HG03521 (cell line): ENCODE data around the gene COL8A2.

Experiments
- ATAC-seq: cut with Tn5 transposase; IDR thresholded peaks from one replicate; pipeline ENCODE4 v1.9.1; 2021; ENCODE audit warnings: mild to moderate bottlenecking, moderate library complexity; ENCODE audit not compliant: unreplicated experiment

Gene COL8A2

GRCh38 chr1:36092166-36092797 lies 32.7 kb downstream of the COL8A2 start:
- no peak for ATAC-seq

DNA sequence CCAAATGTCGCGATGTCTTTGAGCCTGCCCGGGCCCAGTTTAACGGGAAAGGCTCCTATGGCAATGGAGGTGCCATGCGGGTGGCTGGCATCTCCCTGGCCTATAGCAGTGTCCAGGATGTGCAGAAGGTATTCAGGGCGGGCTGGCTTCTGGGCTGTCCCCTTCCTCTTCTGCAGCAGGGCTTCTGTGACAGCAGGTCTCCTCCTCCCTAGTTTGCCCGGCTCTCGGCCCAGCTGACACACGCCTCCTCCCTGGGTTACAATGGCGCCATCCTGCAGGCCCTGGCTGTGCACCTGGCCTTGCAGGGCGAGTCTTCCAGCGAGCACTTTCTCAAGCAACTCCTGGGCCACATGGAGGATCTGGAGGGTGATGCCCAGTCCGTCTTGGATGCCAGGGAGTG lies 33.3 kb downstream of the COL8A2 start:
- ATAC-seq = no peak

DNA sequence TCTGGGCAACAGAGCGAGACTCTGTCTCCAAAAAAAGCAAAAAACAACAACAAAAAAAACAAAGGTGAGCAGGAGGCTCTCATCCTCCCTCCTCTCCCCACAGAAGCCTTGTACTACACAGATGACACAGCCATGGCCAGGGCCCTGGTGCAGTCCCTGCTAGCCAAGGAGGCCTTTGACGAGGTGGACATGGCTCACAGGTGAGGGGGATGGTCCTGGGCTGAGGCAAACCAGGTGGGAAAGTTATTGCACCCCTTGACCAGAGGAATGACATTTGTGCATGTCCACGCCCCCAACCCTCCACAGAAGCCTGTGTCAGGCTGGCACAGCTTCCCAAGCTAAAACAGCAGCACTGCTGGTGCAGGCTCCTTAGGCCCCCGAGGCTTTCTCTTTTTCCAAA lies 33.9 kb downstream of the COL8A2 start:
- no peak for ATAC-seq

DNA sequence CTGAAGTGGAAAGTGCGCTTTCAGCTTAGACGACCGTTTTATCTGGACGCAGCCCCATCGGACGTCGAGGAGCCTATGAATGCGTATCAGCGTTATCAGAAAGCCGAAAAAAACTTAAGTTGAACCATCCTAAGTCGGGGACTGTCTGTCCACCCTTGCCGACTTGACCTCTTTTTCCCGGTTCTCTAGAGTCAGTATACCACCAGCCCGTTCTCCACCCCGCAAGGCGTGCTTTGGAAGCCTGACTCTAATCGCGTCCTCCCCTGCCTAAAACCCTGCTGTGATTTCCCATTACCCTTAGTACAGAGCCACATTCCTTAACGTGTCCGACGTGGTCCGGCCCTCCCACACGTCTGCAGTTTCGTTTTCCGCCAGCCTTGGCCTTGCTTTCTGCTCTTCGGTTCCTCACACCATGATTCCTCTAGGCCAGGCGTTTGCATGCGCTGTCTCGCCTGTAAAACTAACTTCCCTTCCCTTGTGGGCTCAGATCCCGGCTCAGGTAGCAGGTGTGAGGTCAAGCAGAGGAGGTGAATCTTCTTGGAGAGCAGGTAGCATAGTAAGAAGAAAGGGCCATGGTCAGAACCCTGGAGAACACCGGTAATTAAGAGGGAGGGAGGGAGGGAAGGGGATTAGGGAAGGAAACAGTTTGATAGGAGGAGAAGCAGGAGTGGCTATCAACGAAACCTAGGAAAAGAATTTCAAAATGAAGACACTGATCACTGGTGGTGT lies 35.5 kb downstream of the COL8A2 start:
- peak; percentile 2 for ATAC-seq

DNA sequence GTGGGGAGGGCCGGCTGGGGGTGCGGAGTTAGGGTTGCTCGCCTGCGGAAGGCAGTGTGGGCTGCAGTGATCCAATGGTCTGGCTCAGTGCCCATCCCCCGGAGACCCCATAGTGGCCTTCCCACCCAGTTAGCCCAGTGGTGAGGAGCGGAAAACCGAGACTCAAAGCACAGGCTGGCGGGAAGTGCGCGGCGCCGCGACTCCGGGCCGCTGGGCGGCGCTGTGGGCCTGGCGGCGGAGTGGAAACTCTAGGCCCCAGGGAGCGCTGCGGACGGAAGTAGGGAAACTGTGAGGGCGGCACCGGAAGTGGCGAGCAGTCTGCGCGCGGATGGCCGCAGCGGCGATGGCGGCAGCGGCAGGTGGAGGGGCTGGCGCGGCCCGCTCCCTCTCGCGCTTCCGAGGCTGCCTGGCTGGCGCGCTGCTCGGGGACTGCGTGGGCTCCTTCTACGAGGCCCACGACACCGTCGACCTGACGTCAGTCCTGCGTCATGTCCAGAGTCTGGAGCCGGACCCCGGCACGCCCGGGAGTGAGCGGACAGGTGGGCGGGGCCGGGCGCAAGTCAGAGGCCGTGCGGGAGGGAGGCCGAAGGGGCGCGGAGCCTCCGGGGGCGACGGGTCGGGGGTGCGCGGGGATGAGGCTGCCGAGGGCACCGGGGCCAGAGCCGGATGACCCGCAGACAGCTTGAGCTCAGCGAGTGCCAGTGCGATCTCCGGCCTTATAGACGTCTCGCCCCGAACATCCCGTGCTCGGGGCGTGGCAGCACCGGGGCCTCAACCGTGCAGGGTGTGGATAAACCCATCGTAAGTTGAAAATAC lies 36.2 kb downstream of the COL8A2 start, which contains the start of gene ADPRS:
TSS of gene ADPRS (plus strand) at position 316 of the 816 bp plus-strand sequence. CDS start at position 329, 13 bp downstream.
- peak; percentile 81 for ATAC-seq

- no peak for ATAC-seq
Measured at GRCh38 chr1:36088265-36088576, 36.8 kb downstream of the COL8A2 start.

GRCh38 chr1:36087233-36088123 lies 37.5 kb downstream of the COL8A2 start:
- ATAC-seq = no peak

DNA sequence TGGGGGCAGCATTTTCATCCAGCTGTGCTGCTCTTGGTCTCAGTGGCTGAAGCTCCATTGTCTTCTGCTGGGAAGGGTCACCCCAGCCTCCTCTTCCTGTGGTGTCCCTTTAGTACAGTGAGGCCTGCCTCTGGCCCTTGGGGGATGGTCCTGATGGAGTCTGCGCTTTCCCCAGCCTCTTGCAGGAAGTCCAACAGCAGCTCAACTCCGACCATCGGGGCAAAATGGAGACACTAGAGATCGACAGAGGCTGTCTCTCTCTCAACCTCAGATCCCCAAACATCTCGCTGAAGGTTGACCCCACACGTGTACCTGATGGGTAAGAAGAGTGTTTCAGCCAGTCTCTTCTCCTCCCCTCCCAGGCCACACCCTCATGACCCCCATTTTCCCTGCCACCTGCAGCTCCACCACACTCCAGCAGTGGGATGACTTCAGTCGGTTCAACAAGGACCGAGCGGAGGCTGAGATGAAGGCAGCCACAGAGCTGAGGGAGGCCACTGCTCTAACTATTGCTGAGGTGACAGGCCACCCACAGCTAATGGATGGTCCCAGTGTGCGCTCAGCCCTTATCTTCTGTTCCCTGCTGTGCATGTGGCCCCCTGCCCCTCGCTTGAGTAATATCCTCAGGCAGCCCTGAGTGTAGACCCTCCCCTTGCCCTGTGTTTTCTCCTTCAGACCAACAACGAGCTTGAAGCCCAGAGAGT lies 38.3 kb downstream of the COL8A2 start:
- ATAC-seq = no peak

DNA sequence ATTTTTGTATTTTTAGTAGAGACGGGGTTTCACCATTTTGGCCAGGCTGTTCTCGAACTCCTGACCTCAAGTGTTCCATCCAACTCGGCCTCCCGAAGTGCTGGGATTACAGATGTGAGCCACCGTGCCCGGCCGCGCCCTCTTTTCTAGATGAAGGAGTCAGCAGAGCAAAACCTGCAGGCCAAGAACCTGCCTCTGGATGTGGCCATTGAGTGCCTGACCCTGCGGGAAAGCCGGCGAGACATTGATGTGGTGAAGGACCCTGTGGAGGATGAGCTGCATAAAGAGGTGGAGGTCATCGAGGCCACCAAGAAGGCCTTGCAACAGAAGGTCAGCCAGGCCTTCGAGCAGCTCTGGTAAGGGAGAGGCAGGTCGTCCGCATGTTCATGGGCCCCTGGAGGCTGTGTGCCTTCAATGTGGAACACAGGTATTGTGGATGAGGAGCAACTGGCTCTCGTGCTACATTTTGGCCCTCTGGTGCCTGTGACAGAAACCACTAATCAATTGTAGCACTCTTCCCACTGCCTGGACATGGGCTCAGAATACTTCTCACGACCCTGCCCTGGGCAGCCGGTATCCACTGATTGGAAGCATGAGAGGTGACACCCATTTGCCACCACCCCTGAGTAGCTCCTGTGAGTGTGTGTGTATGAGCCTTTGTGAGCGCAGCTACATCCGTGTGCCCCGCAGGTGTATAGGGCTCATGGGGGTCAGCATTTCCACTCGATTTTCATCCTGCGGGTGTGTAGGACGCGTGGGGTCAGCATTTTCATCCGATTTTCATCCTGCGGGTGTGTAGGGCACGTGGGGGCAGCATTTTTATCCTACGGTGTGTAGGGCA lies 39.1 kb downstream of the COL8A2 start:
- ATAC-seq = no peak

DNA sequence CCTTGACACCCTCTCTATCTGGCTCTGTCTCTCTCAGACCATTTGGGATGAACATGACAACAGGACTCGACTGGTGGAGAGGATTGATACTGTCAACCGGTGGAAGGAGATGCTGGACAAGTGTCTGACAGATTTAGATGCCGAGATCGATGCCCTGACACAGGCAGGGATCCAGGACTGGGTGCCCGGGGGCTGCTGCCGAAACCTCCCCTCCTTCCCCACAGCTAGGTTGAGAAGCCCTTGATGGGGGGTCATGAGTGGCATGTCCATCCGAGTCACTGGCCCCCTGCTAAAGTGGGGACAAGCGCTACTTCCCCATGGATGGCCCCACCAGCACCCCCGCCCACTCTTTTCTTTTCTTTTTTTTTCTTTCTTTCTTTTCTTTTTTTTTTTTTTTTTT lies 39.9 kb downstream of the COL8A2 start:
- ATAC-seq = no peak

GRCh38 chr1:36084497-36085115 lies 40.4 kb downstream of the COL8A2 start:
- ATAC-seq = no peak

DNA sequence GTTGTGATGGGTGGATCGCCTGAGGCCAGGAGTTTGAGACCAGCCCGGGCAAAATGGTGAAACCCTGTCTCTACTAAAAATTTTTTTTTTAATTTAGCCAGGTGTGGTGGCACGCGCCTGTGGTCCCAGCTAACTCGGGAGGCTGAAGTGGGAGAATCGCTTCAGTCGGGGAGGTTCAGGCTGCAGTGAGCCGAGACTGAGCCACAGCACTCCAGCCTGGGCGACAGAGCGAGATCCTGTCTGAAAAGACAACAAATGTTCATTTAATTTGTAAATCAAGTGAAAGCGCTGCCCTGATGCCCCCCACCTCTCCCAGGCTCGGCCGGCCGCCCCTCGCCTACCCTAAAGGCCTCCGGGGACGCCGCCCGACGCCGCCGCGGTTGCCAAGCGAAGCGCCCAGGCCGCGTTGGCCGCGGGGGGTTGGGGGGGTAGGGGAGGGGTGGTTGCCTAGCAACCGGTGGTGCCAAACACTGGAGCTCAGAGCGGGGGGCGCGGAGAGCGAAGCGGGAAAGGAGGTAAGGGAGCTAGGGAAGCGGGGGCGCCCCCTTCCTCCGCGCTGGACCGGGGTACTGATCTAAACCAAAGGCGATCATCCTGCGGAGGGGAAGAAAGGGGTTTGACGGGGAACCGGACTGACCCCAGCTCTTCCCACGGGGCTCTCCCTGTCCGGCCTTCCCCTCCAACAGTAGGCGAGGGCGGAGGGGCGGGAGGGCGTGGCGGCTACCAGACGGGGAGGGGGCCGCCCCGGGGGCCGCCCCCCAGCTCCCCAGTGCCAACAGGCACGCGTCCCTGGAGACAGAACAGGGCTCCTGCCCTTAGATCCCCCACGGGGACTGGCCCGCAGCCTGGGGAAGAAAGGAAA lies 41.2 kb downstream of the COL8A2 start, which contains the start of gene TEKT2:
TSS of gene TEKT2 (plus strand) at position 460 of the 862 bp plus-strand sequence. CDS start 828 bp downstream, outside the sequence.
- ATAC-seq = no peak

GRCh38 chr1:36083219-36083618 lies 41.8 kb downstream of the COL8A2 start:
- no peak for ATAC-seq

DNA sequence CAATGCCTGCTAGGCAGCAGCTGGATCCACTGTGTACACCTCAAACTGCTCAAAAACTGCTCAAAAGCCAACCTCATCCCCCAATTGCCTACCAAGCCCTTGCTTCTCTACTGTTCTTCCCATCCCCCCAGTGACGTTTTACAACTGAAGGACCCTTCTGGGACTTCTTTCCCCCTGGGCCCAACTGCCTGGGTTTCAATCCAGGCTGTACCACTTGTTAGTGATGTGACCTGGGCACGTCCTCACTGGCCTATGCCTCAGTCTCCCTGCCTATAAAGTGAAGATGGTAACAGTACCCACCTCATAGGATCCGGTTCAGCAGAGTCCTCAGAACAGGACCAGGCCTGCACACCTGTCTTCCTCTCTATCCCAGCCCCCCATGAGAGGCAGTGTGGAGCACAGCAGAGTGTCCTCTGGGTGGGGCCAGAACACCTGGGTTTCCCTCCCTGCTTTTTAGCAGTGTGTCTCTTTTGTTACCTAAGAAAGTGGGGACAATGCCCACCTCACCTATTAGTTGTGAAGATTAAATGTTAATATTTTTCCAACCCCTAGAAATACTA lies 43.0 kb downstream of the COL8A2 start:
- no peak for ATAC-seq

DNA sequence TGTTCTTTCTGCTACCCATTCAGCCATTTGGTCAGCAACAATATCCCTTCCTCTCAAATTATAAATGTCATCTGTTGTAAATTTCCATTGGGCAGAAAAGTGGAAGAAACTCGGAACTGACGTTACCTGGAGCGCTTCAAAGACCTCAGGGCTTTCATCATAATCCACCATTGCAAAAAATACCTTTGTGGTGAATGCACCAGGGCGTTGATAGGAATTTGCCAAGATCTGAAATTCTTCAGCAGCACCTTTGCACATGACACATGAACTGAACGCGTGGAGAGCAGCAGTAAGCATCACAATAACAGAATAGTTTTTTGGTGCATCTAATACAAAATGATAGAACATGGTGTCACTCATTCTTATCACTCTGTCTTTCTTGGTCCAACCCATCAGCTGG lies 44.2 kb downstream of the COL8A2 start:
- no peak for ATAC-seq

DNA sequence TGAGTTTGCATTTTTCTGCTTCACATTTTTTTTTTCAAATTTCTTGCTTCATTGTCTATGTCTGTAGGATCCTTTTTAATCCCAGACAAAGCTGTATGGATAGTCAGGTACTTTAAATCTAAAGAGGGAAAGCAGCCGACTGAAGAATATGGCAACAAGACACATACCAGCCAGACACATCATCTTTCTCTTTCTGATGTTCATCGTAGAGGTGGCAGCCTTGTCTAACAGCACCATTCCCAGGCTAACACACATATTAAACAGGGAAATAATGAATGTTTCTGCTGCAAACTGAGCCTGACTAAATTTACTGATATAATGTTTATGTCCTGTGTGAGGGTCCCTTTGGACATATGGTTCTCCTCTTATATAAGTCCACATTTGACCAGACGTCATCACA lies 44.8 kb downstream of the COL8A2 start:
- ATAC-seq = no peak

GRCh38 chr1:36076979-36077573 lies 47.9 kb downstream of the COL8A2 start:
- no peak for ATAC-seq
